K562 treated with DMSO at 1 percent for 24 hours (cell line): ENCODE data around the gene GFPT1. TPM values are rescaled to one million over a fixed set of nuclear protein-coding genes. Genes with fewer than 3 reads are reported as not detected.

Source experiments
- total RNA-seq: library from RNA; unstranded; fragments of 300-600 nt; gene quantifications from 2 replicates; pipeline ENCODE4 v1.2.3, GENCODE V29; 2022; ENCODE audit warnings: low read depth; ENCODE audit not compliant: insufficient read depth

GFPT1 gene
- 20.9 and 22.1 TPM in 2 replicates for total RNA-seq

GRCh38 chr2:69386789-69387734 is at the start of gene GFPT1:
Gene GFPT1, minus strand, starts transcription at chr2:69387227. Its CDS starts 156 bp downstream, at chr2:69387071.

Other genes starting within 250 kb of the GFPT1 start
- gene NFU1, start 50.2 kb upstream of the GFPT1 start, total RNA-seq = 38.3 and 41.5 TPM in 2 replicates